OCI-LY3 (cell line): ENCODE data around the gene AOAH.

Experiments used
- H2AFZ ChIP-seq: fragments of 200-600, 300-600 bp; shearing (Covaris generic); 2 replicates; pipeline ENCODE4 v1.6.0; 2014; ENCODE audit warnings: antibody characterized with exemption, low read depth, low read length
- H3K27ac ChIP-seq: fragments of 200-600, 300-600 bp; sonication (generic); 2 replicates; pipeline ENCODE4 v1.5.1; 2014; ENCODE audit warnings: mild to moderate bottlenecking, low read length, moderate library complexity, mixed read lengths
- H3K27me3 ChIP-seq: fragments of 200-600, 300-600 bp; sonication (generic); 2 replicates; pipeline ENCODE4 v1.6.1; 2014; ENCODE audit warnings: low read depth, low read length, mixed read lengths
- H3K36me3 ChIP-seq: fragments of 200-600, 300-600 bp; sonication (generic); replicated peaks from 2 replicates; pipeline ENCODE3; 2014; ENCODE audit warnings: low read depth, low read length, mixed read lengths
- H3K4me1 ChIP-seq: fragments of 300-600, 200-600 bp; sonication (generic); 2 replicates; pipeline ENCODE4 v1.6.1; 2014; ENCODE audit warnings: low read length, mixed read lengths
- H3K4me2 ChIP-seq: fragments of 200-600, 300-600 bp; sonication (generic); 2 replicates; pipeline ENCODE4 v1.6.1; 2014; ENCODE audit warnings: low read length, mixed read lengths
- H3K4me3 ChIP-seq: fragments of 300-600, 200-600 bp; sonication (generic); 2 replicates; pipeline ENCODE4 v1.5.1; 2014; ENCODE audit warnings: antibody characterized with exemption, mild to moderate bottlenecking, low read length, moderate library complexity
- H3K79me2 ChIP-seq: fragments of 300-600, 200-600 bp; shearing (Covaris generic); 2 replicates; pipeline ENCODE4 v1.6.1; 2014; ENCODE audit warnings: mild to moderate bottlenecking, low read length, mixed read lengths
- H3K9ac ChIP-seq: fragments of 300-600, 200-600 bp; shearing (Covaris generic); 2 replicates; pipeline ENCODE4 v1.6.0; 2014; ENCODE audit warnings: mild to moderate bottlenecking, low read length, moderate library complexity
- H3K9me3 ChIP-seq: fragments of 200-600, 300-600 bp; shearing (Covaris generic); 2 replicates; pipeline ENCODE4 v1.6.1; 2014; ENCODE audit warnings: low read length, mixed read lengths; ENCODE audit not compliant: insufficient read depth
- H4K20me1 ChIP-seq: fragments of 200-600, 300-600 bp; sonication (generic); 2 replicates; pipeline ENCODE4 v1.6.1; 2016; ENCODE audit warnings: low read length, mixed read lengths; ENCODE audit not compliant: insufficient read depth
- EZH2phosphoT487 ChIP-seq: fragments of 200-600 bp; shearing (Covaris generic); IDR thresholded peaks from 2 replicates; pipeline ENCODE4 v1.6.1; 2018; ENCODE audit warnings: antibody characterized with exemption, mixed run types, low read depth
- TF ChIP-seq, protein P1 (sequence below): fragments of 200-600, 300-600 bp; sonication (generic); IDR thresholded peaks from 2 replicates; pipeline ENCODE4 v1.5.1; 2014; ENCODE audit warnings: antibody characterized with exemption, low read length, low read depth

AOAH gene

GRCh38 chr7:36723951-36724664 lies at the start of gene AOAH:
Gene AOAH (minus strand): TSS chr7:36724494. CDS start chr7:36724148, 346 bp downstream.
- peaks cover 33% of the 10 kb centered on the region for H3K4me1 ChIP-seq
- no peaks in the 10 kb centered on the region for H3K79me2 ChIP-seq
- peak within 1 kb of the TSS; percentile 87 for H2AFZ ChIP-seq
- H3K4me3 ChIP-seq, result peak within 1 kb of the TSS; percentile 54
- no peak for TF ChIP-seq EZH2phosphoT487
- TF ChIP-seq, protein P1, sequence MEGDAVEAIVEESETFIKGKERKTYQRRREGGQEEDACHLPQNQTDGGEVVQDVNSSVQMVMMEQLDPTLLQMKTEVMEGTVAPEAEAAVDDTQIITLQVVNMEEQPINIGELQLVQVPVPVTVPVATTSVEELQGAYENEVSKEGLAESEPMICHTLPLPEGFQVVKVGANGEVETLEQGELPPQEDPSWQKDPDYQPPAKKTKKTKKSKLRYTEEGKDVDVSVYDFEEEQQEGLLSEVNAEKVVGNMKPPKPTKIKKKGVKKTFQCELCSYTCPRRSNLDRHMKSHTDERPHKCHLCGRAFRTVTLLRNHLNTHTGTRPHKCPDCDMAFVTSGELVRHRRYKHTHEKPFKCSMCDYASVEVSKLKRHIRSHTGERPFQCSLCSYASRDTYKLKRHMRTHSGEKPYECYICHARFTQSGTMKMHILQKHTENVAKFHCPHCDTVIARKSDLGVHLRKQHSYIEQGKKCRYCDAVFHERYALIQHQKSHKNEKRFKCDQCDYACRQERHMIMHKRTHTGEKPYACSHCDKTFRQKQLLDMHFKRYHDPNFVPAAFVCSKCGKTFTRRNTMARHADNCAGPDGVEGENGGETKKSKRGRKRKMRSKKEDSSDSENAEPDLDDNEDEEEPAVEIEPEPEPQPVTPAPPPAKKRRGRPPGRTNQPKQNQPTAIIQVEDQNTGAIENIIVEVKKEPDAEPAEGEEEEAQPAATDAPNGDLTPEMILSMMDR, result no peak
- no peaks in the 10 kb centered on the region for H3K27me3 ChIP-seq
- peak within 1 kb of the TSS; percentile 43; the same call in 1 of the 2 replicates for H3K9ac ChIP-seq
- H4K20me1 ChIP-seq, result no peaks in the 10 kb centered on the region
- H3K27ac ChIP-seq, result peak within 1 kb of the TSS; percentile 52
- no peaks in the 10 kb centered on the region for H3K36me3 ChIP-seq
- H3K4me2 ChIP-seq, result peak within 1 kb of the TSS; percentile 81
- H3K9me3 ChIP-seq, result no peaks in the 10 kb centered on the region

DNA sequence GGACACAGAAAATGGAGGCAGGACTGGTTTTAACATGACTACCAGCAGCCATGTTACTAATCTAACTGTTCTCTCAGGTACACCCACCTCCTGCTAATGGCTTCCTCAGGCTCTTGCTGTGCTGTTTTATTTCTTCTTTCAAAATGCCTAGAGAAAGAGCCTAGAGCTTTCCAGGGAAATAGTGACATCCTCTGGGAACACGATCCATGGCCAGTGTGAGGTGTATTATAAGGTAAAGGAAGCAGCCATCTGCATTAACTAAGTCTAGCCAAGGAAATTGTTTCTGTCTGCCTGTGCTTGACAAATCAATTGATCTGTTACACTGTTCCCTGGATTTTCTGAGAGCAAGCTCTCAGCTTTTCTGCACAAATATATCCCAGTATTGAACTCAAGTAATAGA lies 42.2 kb upstream of the AOAH start:
- Histone ChIP-seq H2AFZ (no peak overlapping the region), H3K9ac (no peak overlapping the region), H3K27me3 (peaks cover 4% of the 10 kb centered on the region; the same call in 1 of the 2 replicates), H3K27ac (no peak overlapping the region), H4K20me1 (no peaks in the 10 kb centered on the region), H3K4me2 (no peak overlapping the region), H3K4me3 (no peak overlapping the region), H3K9me3 (no peaks in the 10 kb centered on the region), H3K36me3 (no peaks in the 10 kb centered on the region), H3K4me1 (peaks cover 4% of the 10 kb centered on the region; the same call in 1 of the 2 replicates), H3K79me2 (no peaks in the 10 kb centered on the region)
- no peak for TF ChIP-seq EZH2phosphoT487
- TF ChIP-seq, protein P1, result no peak

DNA sequence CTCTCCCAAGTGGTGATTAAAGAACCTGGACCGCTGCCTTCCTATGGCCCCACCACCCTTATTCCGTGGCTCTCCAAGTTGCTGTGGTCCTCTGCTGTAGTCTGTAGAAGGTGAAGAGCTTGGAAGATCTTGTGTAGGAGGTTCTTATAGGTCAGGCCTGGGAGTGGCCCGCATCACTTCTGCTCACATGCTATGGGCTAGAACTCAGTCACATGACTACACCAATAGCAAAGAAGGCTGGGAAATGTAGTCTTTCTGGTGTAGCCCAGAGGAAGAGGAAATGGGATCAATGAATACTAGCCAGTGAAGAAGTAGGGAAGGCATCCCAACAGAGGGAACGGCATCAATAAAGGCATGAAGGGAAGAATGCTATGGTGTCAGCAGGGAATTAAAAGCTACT lies 41.3 kb upstream of the AOAH start:
- Histone ChIP-seq H3K27ac (no peak overlapping the region), H2AFZ (no peak overlapping the region), H3K9ac (no peak overlapping the region)

GRCh38 chr7:36764929-36765328 lies 40.6 kb upstream of the AOAH start:
- H3K4me3 ChIP-seq, result no peak overlapping the region
- H3K27me3 ChIP-seq, result peaks cover 4% of the 10 kb centered on the region; the same call in 1 of the 2 replicates
- H3K9me3 ChIP-seq, result no peaks in the 10 kb centered on the region
- no peaks in the 10 kb centered on the region for H4K20me1 ChIP-seq
- H3K9ac ChIP-seq, result no peak overlapping the region
- no peak for TF ChIP-seq EZH2phosphoT487
- H3K4me2 ChIP-seq, result no peak overlapping the region
- no peaks in the 10 kb centered on the region for H3K36me3 ChIP-seq
- H2AFZ ChIP-seq, result no peak overlapping the region
- no peaks in the 10 kb centered on the region for H3K79me2 ChIP-seq
- H3K27ac ChIP-seq, result no peak overlapping the region
- H3K4me1 ChIP-seq, result peaks cover 4% of the 10 kb centered on the region; the same call in 1 of the 2 replicates

More for the DNA sequence above, 41.3 kb upstream of the AOAH start:
- Histone ChIP-seq H3K9me3 (no peaks in the 10 kb centered on the region), H3K79me2 (no peaks in the 10 kb centered on the region), H3K4me3 (no peak overlapping the region), H3K4me1 (peaks cover 4% of the 10 kb centered on the region; the same call in 1 of the 2 replicates), H4K20me1 (no peaks in the 10 kb centered on the region), H3K36me3 (no peaks in the 10 kb centered on the region), H3K4me2 (no peak overlapping the region), H3K27me3 (peaks cover 4% of the 10 kb centered on the region; the same call in 1 of the 2 replicates)
- no peak for TF ChIP-seq EZH2phosphoT487
- TF ChIP-seq, protein P1, result no peak
